HG03457 (cell line): ENCODE results near the gene SPINDOC.
"Not testable (repeated sequence)": the region's sequence is repeated elsewhere in the genome, so short reads cannot be mapped to it uniquely, and the experiment has no call there.

ENCODE experiments used
- ATAC-seq: cut with Tn5 transposase; IDR thresholded peaks from one replicate; pipeline ENCODE4 v1.9.1; 2021; ENCODE audit warnings: moderate number of reproducible peaks; ENCODE audit not compliant: unreplicated experiment

The SPINDOC gene

DNA sequence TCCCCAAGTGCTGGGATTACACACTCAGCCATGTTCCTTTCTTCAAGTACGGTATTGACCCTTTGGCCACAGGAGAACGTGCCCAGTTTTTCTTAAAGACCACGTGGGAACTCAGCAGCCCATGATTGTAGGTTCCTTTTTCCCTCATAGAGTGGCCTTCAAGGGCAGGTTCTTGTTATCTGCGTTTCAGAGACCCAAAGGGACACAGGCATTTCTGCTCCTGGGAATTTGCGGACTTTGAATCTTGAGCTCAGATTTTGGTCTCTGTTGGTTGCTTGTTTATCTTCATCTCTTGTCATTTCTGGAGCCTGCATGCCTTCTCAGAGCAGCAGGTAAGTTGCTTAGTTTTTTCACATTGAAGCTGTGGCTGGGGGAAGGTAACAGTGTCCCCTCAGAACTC is 37.7 kb downstream of the SPINDOC start:
- no peak for ATAC-seq

GRCh38 chr11:63851364-63851763 is 38.1 kb downstream of the SPINDOC start:
- ATAC-seq: no peak

GRCh38 chr11:63853476-63853875 is 40.2 kb downstream of the SPINDOC start:
- ATAC-seq: no peak

DNA sequence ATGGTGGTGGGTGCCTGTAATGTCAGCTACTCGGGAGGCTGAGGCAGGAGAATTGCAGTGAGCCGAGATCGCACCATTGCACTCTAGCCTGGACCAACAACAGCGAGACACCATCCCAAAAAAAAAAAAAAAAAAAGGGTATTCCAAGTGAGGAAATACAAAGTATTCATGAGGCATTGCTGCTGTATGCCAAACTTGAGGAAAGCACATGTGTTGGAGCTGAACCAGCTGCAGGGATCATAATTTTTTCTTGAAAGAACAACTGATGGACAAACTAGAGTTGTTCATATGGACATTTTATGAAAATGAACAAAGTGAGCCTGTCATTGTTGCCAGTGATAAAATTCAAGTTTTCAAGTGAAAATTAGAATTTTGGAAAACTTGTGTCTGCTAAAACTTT is 41.4 kb downstream of the SPINDOC start:
- no peak for ATAC-seq

- ATAC-seq: no peak
Observed at GRCh38 chr11:63855975-63856374, 42.7 kb downstream of the SPINDOC start.

DNA sequence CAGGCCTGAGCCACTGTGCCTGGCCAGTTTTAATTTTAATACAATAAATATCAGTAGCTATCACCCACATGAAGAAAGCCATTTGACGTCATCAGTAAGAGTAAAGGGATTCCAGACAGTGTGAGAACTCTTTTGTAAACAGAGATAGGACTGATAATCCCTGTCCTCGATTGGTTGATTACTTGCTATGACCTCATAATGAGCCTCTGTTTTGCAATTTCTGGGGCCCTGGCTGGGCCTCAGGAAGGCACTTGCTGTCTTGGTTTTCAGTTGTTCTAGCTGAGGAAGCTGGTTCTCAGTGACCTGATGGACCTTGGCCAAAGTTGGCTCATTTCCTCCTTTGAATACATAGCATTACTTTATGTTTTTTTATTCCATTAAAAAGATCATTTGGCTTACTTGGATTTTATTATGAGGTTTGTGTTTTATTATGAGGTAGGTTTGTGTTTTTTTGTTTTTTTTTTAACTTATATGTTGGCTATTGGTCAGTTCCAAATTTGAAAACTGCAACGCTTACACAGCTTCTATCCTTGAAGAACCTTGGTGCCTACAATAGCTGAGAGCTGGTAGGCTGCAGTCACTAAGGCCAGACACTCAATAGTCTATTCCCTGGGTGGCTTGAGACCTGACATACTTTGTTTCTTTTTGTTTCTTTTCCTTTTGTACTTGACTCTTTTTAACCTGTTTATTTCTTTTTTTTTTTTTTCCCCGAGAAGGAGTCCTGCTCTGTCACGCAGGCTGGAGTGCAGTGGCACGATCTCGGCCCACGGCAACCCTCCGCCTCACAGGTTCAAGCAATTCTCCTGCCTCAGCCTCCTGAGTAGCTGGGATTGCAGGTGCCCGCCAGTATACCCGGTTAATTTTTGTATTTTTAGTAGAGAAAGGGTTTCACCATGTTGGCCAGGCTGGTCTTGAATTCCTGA is 45.6 kb downstream of the SPINDOC start:
- no peak for ATAC-seq

GRCh38 chr11:63862923-63863322 is 49.7 kb downstream of the SPINDOC start:
- ATAC-seq: no peak

GRCh38 chr11:63863620-63864019 is 50.4 kb downstream of the SPINDOC start:
- not testable (repeated sequence) for ATAC-seq

- ATAC-seq: no peak
Observed at GRCh38 chr11:63866211-63866610, 53.0 kb downstream of the SPINDOC start.

DNA sequence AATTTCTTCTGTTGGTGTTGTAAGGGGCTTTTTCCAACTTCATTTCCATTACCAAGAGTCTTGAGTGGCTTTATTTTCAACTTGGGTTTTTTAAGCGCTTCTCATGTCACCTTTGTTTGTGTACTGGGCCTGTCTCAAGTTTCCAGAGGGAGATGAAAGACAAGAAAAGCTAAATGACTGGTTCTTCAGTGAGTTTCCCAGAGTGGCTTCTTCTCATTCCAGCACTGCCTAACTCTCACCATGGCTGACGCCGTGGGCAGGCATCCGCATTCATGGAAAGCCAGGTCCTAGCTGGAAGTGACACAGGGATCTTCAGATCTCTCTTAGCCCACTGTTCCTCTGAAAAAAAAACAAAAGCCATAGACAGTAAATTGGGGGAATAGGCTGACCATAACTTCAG is 54.3 kb downstream of the SPINDOC start:
- no peak for ATAC-seq

- no peak for ATAC-seq
Observed at GRCh38 chr11:63868399-63869064, 55.3 kb downstream of the SPINDOC start.

DNA sequence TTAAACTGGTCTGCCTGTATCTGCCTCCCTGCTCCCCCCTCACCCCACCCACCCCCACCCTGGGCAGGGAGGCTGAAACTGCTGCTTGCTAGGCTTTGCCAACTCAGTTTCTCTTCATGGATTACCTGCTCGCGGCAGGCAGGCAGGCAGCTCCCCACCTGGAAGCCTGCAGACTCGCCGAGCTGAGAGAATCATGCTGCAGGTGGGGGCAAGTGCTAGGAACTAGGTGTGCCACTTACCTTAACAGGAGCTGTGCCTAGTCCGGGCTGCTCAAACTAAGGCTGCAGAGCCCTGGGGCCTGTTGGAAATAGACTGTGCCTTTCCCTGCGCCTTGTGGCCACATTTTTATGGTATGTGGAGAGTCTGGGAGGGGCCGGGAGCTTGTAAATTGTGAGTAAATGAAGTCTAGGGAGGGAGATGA is 55.9 kb downstream of the SPINDOC start:
- ATAC-seq: no peak

- no peak for ATAC-seq
Observed at GRCh38 chr11:63869683-63870082, 56.4 kb downstream of the SPINDOC start.

- no peak for ATAC-seq
Observed at GRCh38 chr11:63870351-63871140, 57.3 kb downstream of the SPINDOC start.

GRCh38 chr11:63871962-63872799 is 58.9 kb downstream of the SPINDOC start:
- ATAC-seq: peak; percentile 74

DNA sequence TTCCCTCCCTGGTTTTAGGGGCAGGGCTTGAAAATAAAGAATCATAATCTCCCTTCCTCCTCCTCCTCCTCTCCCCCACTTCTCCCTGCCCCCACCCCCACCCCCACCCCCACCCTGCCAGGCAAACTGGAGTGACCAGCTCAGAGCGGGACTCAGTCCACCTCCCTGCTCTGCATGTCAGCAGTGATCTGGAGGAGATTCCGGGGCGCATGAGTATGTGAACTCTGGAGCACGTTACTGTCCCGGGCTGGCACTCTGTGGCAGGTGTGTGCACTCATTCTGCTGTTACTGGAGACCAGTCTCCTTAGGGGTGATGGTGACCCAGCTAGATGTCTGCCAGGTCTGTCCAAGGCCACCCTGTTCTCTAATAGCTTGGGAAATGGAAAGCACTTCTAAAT is 59.5 kb downstream of the SPINDOC start:
- ATAC-seq: no peak

GRCh38 chr11:63873311-63873710 is 60.1 kb downstream of the SPINDOC start:
- ATAC-seq: no peak

DNA sequence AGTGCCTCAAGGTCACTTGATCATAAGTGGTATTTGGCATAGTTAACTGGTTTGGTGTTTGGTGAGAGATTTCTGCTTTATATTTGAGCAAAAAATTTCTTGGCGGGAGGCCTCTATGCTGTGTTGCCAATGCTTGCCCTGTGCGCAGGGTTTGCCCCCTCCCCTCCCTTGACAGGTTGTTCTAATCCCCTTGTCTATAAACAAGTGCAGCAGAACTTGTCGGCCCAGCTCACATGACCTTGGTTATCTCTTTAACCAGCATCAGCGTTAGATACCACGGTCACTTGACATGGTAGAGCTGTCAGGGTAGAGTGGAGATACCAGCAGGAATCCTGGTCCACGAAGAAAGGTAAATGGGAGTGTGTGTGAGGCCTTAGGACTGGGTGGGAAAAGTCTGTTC is 61.3 kb downstream of the SPINDOC start:
- no peak for ATAC-seq

DNA sequence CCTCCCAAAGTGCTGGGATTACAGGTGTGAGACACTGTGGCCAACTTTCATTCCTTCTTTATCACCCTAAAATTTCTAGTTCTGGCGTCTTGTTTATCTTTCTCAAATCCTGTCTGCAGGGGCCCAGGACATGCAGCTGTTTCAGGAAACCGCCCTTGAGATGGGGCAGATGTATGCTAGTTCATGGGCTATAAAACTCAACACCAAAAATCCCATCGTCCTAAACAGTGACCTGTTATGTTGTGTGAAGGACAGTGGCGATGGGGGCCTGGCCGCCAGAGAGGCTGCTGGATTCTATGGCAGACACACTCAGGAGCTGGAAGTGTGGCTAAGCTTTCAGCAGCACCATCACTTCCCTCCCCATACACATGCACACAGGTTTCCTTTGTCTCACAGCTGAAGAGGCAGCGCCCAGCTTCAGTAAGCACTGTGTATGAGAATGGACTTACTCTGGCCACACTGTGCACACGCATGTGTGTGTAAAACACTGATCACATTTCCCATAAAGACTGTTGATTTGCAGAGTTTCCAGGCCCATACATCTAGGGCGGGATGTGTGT is 62.3 kb downstream of the SPINDOC start:
- ATAC-seq: no peak

DNA sequence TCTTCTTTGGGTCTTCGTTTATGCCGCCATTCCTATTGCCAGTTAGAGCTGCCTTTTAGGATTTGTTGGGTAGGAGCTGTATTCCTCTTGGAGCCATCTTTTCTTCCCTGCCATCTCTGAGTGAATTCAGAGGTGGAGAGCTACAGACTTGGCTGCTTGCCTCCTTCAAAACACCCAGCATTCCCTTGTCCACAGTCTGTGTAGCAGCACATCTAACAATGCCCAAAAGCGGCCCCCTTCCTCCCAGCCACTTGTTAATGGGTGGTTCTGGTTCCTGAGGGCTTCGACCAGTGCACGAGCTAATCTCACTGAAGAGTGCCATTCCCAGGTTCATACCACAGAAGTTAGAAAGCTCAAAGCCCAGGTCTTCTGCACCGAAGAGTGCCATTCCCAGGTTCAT is 63.4 kb downstream of the SPINDOC start:
- no peak for ATAC-seq
